ENCODE data around the gene SPDYE6.
"Not testable (repeated sequence)": the region's sequence is repeated elsewhere in the genome, so short reads cannot be mapped to it uniquely, and the experiment has no call there.

SPDYE6 gene, protein sequence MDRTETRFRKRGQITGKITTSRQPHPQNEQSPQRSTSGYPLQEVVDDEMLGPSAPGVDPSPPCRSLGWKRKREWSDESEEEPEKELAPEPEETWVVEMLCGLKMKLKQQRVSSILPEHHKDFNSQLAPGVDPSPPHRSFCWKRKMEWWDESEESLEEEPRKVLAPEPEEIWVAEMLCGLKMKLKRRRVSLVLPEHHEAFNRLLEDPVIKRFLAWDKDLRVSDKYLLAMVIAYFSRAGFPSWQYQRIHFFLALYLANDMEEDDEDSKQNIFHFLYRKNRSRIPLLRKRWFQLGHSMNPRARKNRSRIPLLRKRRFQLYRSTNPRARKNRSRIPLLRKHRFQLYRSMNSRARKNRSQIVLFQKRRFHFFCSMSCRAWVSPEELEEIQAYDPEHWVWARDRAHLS

DNA sequence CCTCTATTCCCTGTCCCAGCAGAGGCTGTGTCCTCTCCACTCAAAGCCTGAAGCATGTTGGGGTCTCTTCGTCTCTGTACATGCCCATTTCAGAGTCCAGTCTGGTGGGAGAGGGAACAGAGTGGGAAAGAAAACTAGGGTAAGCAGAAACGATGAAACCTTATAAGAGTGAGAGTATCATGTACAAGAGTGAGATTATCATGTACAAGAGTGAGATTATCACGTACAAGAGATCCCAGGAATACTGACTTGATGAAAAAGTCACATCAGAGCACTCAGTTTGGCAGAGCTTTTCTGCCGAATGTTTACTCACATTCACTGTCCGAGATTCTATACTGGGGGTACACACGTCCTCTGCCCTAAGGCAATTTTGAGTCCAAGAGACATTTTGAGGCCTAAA is at the start of gene SPDYE6:
Gene SPDYE6 (minus strand): TSS at position 101 of the 400 bp plus-strand sequence. CDS start 421 bp downstream, outside the sequence.
- DNase-seq: not testable (repeated sequence)

DNA sequence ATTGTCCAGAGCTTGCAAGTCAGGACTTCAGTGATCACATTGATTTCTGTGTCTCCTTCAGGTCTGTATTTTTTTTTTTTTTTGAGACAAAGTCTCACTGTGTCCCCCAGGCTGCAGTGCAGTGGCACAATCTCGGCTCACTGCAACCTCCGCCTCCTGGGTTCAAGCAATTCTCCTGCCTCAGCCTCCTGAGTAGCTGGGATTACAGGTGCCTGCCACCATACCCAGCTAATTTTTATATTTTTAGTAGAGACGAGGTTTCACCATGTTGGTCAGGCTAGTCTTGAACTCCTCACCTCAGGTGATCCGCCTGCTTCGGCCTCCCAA is 48.6 kb upstream of the SPDYE6 start:
- not testable (repeated sequence) for DNase-seq

DNA sequence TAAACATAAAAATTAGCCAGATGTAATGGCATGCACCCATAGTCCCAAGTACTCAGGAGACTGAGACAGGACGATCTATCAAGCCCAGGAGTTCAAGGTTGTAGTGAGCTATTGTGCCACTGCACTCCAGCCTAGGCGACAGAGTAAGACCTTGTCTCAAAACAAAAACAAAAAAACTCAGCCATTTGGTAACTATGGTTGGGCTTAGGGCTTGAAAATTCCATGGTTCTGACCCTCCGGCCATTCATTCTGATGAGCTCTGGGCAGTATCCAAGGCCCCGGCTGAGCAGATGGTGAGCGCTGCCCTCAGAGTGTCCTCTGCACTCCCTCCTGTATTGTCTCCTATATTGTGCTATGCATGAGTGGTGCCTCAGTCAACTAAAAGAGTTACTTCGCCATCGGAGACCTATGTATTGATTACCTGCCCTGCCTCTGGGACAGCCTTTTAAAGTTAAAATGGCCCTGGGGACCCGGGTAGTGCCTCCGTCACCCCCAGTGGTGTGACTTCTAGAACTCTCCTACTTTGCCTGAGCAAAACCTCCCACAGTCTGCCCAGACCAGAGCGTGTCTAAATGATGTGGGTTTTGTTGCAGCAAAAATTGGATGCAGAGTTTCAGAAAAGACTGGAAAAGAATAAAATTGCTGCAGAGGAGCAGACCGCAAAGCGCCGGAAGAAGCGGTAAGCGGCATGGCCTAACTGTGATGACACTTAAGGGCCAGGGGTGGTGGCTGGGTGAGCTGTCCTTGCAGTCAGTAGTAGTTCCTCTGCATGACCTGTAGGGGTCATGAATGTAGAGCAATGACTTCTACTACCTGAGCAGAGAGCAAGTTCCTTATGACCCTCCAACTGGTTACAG is 48.0 kb upstream of the SPDYE6 start:
- peak; percentile 83 for DNase-seq

DNA sequence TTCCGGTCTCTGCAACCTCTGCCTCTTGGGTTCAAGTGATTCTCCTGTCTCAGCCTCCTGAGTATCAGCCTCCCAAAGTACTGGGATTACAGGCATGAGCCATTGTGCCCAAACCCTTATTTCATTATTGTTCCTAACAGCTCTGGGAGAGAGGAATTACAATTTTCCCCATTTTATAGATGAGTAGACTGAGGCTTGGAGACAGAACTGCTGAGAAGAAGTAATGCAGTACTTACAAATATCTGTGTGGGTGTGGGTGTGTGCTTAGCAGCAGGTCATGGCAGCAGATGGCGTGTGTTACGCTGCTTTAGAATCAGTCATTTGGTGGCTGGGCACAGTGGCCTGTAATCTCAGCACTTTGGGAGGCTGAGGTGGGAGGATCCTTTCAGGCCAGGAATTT is 47.3 kb upstream of the SPDYE6 start:
- no peak for DNase-seq

DNA sequence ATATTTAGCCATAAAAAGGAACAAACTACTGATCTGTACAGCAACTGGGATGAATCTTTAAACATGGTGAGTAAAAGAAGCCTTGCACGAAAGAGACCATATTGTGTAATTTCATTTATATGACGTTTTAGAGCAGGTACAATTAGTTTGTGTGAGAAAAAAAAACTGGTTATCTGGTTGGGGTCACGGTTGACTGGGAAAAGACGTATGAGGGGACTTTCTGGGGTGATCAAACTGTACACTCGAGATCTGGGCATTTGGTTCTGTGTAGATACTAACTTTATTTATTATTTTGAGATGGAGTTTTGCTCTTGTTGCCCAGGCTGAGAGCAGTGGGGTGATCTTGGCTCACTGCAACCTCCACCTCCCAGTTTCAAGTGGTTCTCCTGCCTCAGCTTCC is 44.1 kb upstream of the SPDYE6 start:
- peak; percentile 5 for DNase-seq

DNA sequence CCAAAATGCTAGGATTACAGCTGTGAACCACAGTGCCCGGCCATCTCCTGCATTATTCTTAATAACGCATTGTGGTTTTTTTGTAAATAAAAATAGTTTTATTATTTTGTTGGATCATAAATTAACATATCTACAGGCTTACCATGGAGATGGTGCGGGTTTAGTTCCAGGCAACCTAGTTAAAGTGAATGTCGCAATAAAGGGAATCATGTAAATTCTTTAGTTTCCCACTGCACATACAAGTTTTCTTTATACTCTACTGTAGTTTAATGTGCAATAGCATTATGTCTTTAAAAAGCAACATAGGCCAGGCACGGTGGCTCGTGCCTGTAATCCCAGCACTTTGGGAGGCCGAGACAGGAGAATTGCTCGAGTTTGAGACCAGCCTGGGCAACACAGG is 42.3 kb upstream of the SPDYE6 start:
- DNase-seq: peak; percentile 1

DNA sequence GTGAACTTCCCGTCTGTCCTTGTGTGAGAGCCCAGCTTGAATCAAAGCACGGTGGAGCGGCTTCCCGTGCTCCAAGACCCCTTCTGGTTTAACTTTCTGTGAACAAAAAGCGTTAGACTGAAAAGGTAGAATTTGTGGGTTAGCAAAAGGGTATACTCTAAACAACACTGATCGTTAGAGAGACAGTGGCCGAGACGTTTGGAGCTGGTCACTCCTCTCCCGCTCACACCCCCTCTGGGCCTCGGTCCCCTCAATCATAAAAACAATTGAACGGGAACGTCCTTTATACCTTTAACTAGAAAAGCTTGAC is 40.4 kb upstream of the SPDYE6 start:
- DNase-seq: no peak

DNA sequence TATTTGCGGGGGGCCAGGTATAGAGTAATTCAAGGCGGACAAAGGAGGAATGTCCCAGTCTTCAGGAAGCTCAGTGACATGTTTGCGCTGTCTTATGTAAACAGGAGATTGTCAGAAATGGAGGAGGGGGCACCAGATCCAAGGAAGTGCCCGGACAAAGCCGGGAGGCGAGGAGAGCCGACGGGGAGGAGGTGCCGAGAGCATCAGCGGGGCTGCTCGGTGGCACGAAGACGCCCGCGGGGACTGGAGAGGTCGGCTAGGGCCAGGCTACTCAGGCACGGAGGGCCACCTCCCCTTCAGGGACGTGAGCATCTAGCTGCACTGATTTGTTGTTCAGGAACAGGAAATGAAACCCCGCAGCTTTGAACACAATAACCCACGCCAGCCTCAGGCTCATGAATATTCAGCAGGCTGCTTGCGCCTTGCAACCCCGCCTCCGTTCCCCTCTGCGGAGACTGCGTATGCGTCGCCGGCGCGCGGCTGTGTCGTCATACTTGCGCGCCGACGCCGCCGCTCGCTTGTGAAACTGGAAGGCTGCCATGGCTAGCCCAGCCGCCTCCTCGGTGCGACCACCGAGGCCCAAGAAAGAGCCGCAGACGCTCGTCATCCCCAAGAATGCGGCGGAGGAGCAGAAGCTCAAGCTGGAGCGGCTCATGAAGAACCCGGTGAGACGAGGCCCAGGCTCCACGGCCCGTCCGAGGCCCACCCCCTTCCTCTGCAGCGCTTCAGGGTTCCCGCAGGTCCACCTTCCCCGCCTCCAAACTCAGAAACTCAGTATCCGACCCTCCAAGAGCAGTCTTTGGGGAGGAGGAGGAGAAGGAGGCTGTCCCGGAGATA is 39.8 kb upstream of the SPDYE6 start, which contains the start of gene PRKRIP1:
Gene PRKRIP1 (plus strand): TSS at position 491 of the 837 bp plus-strand sequence. CDS start 49 bp downstream, at position 540.
- DNase-seq: peak; percentile 98

DNA sequence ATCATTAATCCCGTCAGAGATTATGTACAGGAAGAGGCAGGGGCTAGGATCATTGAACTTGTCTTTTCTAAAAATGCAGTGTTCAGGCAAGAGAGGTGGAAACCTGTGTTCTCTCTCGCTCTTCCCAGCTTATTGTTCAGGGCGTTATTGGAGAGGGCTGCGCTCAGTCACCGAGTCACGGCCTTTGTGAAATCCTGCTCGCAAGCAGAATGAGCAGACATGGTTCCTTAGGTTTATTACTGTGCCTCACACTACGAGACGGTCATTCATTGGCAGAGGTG is 39.3 kb upstream of the SPDYE6 start:
- no peak for DNase-seq

DNA sequence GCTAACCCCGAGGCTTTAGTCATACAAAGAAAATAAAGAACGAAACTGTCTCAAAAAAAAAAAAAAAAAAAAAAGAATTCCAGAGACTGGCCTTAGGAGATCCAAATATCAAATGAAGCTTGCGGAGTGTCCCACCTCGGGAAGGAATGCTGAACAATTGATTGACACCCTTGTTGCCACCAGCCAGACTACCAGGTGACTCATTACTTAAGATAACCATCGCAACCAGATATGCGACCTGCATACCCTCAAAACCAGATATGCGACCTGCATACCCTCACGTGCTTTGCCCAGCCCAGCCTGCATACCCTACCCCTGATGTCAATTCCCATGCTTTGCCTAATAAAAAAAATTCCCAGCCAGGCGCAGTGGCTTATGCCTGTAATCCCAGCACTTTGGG is 37.2 kb upstream of the SPDYE6 start:
- DNase-seq: peak; percentile 95

DNA sequence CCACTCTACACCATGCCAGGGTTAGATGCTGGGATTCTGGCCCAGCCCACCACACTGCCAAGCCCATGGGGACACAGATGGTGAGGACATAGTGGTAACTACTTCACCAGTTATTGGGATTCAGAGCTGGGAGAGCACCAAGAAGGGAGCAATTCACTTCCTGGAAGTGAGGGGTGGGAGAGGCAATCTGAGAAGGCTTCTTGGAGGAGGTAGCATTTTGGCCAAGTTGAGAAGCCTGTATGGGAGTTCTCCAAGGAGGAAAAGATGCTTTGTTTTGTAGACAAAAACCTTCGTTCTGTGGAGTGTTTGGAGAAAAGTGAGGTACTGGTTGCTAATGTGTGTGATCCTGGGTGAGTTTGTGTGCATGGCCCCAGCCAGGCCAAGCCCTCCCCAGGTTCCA is 36.1 kb upstream of the SPDYE6 start:
- peak; percentile 24 for DNase-seq

DNA sequence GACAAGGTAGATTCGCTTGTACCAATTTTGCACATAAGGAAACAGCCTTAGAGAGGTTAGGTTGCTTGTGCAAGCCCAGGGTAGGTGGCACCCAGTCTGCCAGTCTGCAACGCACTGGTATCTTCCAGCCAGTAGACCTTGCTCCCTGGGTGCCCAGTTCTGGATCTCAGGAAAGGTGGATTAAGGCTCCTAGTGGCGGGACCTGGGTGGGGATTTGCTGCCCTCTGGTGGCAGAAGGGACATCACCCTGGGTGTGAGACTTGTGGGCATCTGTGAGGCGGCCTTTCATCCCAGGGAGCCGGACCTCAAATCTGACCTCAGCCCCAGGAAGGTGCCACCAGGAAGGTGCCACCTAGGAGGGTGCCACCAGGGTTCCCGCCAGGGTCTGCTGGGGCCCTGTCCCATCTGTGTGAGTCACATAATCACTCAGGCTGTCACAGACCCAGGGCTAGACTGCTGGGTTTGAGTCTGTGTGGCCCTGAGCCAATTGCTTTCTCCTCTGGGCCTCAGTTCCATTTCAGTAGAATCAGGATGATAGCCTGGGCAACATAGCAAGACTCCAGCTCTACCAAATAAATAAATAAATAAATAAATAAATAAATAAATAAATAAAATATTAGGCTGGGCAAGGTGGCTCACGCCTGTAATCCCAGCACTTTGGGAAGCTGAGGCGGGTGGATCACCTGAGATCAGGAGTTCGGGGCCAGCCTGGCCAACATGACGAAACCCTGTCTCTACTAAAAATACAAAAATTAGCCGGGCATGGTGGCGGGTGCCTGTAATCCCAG is 34.6 kb upstream of the SPDYE6 start:
- DNase-seq: peak; percentile 91

DNA sequence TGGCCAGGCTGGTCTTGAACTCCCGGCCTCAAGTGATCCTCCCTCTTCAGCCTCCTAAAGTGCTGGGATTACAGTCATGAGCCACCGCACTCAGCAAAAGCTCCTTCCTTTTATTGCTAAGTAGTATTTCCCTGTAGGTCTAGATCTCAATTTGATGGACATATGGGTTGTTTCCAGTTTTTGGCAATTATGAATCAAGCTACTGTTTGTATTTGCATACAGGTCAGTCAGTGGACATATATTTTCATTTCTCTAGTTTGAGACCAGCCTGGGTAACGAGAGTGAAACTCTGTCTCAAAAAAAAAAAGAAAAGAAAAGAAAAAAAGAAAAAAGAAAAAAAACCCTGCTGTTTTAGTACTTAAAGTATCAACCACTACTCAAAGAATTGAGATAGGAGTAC is 33.6 kb upstream of the SPDYE6 start:
- DNase-seq: peak; percentile 9

DNA sequence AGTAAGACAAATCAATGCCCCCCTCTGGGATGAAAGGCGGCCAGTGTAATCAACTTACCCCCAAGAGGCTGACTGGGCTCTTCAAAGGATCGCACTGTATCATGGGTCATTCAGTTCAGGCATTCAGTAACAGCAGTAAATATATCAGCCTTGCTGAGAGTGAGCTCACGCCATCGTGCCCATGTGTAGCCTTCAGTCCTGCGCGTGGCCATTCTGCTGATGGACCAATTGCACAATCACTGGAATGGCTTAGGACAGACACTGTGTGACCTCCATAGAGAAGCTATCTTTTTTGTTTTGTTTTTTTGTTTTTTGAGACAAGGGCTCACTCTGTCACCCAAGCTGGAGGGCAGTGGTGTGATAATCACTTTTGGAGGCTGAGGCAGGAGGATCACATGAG is 30.8 kb upstream of the SPDYE6 start:
- DNase-seq: no peak

DNA sequence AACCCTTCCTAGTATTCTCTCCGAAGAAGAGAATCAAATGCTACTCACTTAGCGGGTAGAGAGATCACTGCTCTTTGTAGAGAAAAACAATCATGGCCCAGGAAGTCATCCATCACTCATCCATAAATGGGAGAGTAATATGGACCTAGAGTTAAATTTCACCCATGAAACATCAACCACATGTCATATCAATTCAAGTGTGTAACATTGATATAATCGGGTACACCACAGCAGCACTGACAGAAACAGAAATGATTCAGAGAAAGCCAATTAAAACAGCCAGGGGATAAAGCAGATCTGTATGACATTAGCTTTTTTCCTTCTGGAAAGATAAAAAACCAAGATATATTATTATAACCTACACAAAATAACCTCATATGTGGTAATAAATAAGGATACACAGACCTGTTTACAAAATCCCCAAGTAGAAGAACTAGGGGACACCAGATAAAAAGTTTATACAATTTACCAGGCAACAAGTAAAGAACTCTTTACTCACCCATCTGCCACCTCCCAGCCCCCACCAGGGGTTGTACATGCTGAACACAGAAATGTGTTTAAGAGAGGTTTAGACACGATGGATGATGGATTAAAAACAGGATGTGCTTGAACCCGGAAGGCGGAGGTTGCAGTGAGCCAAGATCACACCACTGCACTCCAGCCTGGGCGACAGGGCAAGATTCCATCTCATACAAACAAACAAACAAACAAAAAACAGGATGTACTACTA is 25.6 kb upstream of the SPDYE6 start:
- DNase-seq: not testable (repeated sequence)

DNA sequence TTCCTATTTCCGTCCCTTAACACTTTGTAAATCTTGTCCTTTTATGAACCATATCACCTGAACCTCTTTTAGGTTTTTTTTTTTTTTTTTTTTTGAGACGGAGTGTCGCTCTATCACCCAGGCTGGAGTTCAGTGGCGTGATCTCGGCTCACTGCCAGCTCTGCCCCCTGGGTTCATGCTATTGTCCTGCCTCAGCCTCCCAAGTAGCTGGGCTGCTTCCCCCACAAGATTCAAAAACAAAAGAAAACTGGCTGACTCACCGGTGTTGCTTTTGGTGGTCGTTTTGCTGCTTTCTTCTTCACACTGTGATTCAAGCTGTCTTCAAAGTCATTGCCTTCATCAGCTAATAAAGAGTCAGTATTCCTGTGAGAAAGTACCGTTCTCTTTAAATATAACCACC is 24.6 kb upstream of the SPDYE6 start:
- DNase-seq: not testable (repeated sequence)

DNA sequence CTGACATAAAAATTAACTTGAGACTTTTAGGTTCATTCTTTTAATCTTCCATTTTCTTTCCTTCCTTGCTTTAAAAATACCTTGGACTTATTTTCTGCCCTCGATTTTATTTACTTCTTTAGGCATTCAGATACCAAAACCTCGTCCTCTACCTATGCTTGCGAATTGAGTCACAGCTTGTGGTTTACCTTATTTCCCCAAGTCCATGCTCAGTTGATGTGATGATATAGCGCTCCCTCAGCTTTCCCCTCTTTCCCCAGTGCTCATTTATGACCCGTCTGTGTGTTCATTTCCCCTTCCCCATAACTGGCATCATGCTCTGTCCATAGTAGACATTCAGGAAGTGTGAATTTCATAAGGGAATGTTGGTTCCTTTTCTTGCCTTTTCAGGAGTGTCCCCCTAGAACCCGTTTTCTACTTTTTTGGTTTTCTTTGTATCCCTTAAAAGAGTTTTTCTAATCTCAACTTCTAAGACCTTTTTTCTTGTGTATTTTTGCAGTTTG is 20.8 kb upstream of the SPDYE6 start:
- no peak for DNase-seq

DNA sequence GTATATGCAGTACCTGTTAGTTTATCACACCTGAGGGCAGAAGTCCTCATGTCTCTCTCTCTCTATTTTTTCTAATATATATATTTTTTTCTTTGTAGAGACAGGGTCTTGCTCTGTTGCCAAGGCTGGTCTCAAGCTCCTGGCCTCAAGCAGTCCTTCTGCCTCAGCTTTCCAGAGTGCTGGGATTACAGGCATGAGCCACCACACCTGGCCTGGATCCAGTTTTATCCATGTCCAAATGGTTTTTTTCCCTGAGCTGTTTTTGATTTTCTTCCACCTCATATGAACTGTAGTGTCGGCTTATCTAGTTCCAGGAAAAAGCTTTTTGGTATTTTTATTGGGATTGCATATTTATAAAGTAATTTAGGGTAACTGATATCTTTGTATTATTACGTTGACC is 16.6 kb upstream of the SPDYE6 start:
- not testable (repeated sequence) for DNase-seq

DNA sequence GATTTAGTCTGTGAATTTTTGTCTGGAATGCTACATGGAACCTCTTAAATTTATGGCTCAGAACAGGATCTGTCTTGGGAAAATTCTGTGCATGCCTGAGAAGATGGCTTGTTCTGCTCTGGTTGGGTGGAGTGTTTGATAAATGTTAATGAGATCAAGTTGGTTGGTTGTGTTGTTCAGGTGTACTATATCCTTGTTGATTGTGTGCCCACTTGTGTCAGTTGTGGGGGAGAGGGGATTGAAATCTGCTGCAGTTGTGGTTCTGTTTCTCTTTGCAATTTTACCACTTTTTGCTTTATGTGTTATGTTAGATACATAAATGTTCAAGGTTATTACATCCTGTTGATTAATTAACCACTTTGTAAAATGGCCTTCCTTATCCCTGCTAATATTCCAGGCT is 13.8 kb upstream of the SPDYE6 start:
- DNase-seq: not testable (repeated sequence)

DNA sequence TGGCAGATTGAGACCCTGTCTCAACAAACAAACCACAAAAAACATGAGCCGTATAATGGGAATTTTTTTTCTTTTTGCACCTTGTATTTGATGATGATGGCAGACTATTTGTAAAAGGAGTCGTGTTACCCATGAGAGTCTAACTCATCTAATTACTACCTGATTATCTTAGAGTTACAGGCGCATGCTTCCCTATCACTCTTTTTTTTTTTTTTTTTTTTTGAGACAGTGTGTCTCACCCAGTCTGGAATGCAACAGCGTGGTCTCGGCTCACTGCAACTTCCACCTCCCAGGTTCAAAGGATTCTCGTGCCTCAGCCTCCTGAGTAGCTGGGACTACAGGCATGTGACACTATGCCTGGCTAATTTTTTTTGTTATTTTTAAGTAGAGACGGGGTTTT is 9.1 kb upstream of the SPDYE6 start:
- not testable (repeated sequence) for DNase-seq

DNA sequence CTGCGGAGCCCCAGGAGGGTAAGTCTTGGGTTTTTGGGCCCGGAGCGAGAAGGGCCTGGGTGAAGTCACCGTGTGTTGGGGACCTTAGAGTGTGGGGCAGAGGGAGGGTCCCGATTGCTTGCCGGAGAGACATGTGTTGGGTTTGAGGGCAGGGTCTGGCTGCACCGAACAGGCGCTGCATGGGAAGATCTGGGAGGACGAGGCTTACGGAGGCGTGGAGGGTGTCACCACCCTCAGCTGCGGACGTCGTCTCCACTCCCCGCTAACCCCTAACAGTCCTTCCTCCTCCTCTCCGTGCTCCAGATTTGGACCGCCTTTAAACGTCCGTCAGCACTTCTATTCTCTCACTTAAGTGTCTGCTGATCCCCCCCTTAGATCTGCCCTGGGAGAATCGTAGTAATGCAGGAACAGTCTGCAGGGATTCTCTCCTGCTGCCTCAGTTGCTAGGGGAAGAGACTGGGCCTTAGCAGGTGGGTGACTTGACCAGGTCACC is 8.2 kb upstream of the SPDYE6 start:
- DNase-seq: not testable (repeated sequence)
